GM12865 (cell line): ENCODE measurements around the gene ADRB1.
A peak's percentile ranks its signal among the peaks of the same experiment; 100 is the strongest.

Experiments
- DNase-seq: peaks from one replicate; pipeline ENCODE4 v3.0.0; 2010; ENCODE audit warnings: low read depth
- H3K4me3 ChIP-seq: 2 replicates; pipeline ENCODE4 v1.5.1; 2011; ENCODE audit warnings: mild to moderate bottlenecking, low read depth, low read length, control low read depth
- TF ChIP-seq, protein P1 (sequence below): IDR thresholded peaks from 2 replicates; pipeline ENCODE4 v1.5.1; 2011; ENCODE audit warnings: low read length, control low read depth, low read depth, inconsistent platforms; ENCODE audit not compliant: insufficient read depth; ENCODE audit errors: missing control alignments

ADRB1 gene

DNA sequence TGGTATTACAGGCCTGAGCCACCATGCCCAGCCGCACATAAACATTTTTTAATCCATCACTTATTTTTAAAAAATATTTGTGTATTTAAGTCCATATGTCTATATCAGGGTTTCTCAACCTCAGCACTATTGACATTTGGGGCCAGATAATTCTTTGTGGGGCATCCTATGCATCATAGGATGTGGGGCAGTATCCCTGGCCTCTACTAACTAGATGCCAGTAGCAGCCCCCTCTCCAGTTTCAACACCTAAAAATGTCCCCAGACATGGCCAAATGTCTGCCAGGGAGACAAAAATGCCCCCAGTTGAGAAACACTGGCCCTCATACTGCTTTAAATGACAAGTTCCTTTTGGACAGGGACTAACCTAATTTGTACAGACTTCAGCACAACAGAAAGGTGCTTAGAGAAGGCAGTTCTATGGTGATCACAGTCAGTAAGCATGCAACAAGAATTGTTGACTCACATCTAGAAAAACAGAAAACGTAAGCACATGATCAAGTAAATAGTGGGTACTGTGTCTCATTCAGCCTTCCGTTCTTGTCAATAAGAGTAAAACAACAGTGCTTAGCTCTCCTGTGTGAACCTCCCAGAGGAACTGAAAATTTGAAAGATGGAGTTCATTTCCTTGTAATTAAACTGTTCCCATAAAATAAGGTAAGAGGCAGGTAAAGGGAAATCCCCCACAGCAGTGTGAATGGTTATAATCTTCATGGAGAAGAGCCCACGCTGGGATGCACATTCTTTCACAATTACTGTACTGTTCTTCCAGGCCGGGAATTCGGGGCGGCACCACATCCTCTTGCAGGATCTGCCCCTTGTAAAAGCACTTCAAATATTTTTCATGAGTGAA, 17.3 kb upstream of the ADRB1 start:
- TF ChIP-seq, protein P1, sequence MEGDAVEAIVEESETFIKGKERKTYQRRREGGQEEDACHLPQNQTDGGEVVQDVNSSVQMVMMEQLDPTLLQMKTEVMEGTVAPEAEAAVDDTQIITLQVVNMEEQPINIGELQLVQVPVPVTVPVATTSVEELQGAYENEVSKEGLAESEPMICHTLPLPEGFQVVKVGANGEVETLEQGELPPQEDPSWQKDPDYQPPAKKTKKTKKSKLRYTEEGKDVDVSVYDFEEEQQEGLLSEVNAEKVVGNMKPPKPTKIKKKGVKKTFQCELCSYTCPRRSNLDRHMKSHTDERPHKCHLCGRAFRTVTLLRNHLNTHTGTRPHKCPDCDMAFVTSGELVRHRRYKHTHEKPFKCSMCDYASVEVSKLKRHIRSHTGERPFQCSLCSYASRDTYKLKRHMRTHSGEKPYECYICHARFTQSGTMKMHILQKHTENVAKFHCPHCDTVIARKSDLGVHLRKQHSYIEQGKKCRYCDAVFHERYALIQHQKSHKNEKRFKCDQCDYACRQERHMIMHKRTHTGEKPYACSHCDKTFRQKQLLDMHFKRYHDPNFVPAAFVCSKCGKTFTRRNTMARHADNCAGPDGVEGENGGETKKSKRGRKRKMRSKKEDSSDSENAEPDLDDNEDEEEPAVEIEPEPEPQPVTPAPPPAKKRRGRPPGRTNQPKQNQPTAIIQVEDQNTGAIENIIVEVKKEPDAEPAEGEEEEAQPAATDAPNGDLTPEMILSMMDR, result no peak
- peak; percentile 60 for DNase-seq
- no peak overlapping the region for H3K4me3 ChIP-seq

DNA sequence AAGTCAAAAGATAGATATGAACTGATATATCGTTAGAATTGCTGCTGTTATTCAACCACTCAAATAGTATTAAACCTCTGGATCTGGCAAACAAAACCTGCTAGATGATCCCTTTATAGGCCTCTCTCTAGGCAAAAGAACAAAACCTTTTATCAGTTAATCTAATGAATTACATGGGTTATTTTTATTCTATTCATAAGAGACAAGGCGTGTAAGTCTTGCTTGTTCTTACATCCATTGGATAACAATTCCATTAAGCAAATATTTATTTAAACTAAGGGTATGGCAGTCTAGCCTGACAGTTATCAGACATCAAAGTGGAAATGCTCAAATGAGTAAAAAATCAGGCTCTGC, 16.6 kb upstream of the ADRB1 start:
- no peak overlapping the region for H3K4me3 ChIP-seq
- TF ChIP-seq, protein P1, result no peak
- no peak for DNase-seq

DNA sequence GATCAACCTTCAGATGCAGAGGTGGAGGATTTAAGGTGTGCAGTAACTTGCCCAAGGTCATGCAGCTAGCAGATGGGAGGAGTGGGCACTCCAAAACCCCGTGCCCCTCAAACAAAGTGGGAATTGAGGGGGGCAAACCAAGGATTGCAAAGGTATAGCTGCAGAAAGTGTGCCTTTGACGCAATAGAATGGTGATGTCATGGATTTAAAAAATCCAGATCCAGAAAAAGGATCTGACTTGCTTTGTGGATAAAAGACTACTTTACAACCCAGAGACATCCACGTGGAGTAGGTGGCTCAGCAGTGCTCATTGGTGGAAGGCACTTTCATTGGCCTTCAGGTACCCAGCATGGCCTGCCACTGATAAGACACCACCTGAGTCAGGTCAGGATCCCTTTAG, 15.7 kb upstream of the ADRB1 start:
- TF ChIP-seq, protein P1, result no peak
- DNase-seq, result no peak
- H3K4me3 ChIP-seq, result no peak overlapping the region

DNA sequence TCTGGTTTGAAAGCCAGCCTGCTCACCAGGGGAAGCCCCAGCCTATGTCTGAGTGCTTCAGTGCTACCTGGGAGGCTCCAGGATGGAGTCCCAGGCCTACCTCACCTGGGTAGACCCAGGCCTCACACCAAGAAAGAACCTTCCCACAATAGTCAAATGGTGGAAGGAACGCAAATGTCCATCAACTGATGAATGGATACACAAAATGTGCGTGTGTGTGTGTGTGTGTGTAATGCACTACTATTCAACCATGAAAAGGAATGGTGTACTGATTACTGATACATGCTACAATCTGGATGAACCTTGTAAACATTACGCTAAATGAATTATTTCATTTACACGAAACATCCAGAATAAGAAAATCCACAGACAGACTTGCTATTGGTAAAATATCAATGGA, 15.2 kb upstream of the ADRB1 start:
- no peak overlapping the region for H3K4me3 ChIP-seq
- TF ChIP-seq, protein P1, result no peak
- no peak for DNase-seq

DNA sequence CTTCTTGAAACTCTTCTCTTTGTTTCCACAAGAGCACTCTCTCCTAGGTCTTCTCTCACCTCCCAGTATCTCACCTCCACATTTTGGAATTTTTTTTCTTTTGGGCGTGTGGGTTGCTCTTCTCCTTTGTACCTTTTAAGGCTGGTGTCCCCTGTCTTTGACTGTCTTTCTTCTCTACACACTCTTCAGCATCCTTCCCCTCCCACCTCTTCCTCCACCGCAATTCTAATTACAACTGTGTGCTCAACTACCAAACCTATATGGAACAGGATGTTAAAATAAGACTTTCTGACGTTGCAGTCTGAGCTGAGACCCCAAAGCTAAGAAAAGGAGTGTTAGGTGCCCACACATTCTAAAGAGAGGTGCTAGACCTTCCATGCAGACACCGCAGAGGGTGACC, 14.0 kb upstream of the ADRB1 start:
- no peak for DNase-seq
- H3K4me3 ChIP-seq, result no peak overlapping the region
- TF ChIP-seq, protein P1, result no peak

DNA sequence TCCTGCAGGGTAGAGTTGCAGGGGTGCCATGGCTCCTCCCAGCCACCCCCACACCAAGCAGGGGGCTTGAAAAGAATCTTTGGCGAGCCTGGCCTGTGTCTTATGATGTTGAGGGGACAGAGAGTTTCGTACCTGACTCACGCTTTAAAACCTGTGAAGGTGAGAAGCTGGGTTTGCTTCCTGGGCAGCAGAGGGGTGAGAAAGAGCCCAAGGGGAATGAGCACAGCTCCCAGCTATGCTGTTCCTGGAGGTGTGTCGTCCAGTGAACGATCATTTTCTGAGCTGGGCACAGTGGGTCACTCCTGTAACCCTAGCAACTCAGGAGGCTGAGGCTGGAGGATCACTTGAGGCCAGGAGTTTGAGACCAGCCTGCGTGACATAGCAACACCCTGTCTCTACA, 13.5 kb upstream of the ADRB1 start:
- no peak for DNase-seq
- TF ChIP-seq, protein P1, result no peak

More for the DNA sequence above, 13.5 kb upstream of the ADRB1 start:
- no peak overlapping the region for H3K4me3 ChIP-seq
